NCI-H510A treated with DMSO at 0.1 percent for 48 hours (cell line): Measurements from ENCODE around the gene TRPV2.

ENCODE experiments used
- DNase-seq: peaks from one replicate; lab custom pipeline; 2025; lab: John Stamatoyannopoulos, UW

TRPV2 gene

DNA sequence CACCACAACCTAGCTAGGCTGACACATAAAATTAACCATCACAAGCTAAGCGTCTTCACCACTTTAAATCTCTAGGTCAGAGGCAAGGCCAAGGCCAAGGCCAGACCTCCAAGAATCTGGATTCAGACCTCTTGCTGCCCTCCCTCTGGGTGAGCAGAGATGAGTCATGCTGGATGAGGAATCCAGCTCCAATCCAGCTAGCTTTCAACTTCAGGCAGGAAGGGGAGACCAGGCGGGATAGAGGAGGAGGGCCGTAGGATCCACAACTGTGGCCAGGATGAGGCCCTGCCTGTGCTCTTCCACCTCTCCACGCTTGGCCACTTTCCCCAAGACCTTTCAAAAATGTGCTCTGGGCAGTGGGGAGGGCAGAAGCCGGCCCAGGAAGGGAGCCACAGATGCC is 61.9 kb downstream of the TRPV2 start:
- no peak for DNase-seq

DNA sequence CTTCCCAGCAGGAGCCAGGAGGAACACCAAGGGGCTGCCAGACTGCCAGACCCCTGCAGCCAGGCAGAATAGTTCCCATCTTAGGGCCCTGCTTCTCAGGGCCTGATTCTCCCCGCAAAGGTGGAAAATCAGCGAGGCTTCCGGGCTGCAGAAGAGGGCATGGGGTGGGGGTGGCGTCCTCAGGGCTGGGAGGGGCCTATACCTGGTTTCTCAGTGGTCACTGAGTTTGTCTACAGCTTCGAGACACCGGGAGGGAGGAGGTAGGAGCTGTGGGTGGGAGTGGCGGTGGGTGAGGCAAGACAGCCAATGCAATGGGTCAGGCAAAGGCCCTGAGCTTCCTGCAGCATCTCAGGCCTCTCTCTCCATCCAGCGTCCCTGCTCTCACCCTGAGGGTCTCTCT is 62.3 kb downstream of the TRPV2 start:
- no peak for DNase-seq

DNA sequence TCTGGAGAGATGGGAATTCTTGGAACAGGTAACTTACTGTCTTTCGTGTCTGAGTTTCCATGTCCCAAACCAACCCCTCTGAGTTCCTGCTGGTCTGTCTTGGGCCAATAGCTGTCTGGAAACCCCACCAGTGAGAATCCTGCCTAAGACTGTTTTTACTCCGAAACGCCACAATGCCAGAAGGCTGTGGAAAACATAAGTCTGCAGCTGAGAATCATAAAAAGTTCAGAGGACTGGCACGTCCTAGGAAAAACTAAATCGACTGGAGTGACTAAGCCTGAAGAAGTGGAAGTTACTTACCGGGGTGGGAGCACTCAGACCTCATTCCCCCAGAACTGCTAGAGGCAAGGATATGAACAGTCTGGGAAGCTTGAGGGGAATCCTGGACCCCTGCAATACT is 63.3 kb downstream of the TRPV2 start:
- no peak for DNase-seq

DNA sequence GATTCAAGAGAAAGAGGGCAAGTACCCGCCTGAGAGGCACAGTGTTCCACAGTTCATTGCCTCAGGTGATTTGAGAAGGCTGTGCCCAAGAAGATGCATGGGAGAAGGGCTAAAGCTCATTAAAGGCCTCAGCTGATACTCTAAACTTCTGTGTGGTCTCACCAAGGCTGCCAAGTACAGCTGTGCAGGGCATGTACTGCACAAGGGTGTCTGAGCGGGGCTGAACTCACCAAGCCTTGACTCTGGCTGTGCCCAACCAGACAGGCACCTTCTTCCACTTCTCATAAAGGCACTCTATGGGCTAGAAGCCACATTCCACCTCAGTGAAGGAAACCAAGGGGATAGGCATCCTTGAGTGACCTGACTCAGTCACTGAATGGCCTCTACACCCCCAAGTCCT is 63.9 kb downstream of the TRPV2 start:
- DNase-seq, result no peak

DNA sequence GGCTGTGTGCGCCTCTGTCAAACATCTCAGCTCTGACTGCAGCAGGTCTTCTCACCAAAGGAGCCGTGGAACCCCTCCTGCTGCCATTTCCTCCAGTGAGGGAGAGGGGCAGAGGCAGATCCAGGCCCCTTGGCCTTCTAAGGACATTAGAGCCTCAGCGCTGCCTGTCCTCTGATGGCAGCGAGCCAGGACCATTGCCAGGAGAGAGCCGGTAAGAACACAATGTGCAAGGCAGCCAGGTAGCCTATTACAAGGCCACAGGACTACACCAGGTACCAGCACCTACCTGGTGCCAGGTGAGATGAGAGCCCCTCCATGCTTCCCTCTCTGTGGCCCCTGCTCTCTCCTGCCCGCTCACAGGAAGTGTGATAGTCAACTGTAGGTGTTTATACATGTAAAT is 65.6 kb downstream of the TRPV2 start:
- DNase-seq, result no peak

DNA sequence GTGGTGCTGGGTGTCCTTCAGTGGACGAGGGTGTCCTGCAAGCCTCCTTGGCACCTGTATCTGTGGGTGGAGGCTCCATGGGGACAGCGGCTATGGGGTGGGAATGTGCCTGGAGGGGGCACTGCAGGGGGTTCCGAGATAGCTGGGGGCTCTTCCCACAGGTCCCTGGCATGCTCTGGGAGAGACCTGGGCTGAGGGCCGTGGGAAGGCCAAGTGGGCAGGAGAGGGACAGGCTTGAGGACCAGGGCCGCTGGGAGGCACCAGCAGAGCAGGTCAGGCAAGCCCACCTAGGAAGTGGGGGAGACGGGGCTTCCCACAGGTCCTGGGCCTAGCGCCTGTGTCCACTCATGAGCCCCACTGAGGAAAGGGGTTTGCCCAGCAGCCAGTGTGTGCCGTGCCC is 66.9 kb downstream of the TRPV2 start:
- DNase-seq, result no peak

DNA sequence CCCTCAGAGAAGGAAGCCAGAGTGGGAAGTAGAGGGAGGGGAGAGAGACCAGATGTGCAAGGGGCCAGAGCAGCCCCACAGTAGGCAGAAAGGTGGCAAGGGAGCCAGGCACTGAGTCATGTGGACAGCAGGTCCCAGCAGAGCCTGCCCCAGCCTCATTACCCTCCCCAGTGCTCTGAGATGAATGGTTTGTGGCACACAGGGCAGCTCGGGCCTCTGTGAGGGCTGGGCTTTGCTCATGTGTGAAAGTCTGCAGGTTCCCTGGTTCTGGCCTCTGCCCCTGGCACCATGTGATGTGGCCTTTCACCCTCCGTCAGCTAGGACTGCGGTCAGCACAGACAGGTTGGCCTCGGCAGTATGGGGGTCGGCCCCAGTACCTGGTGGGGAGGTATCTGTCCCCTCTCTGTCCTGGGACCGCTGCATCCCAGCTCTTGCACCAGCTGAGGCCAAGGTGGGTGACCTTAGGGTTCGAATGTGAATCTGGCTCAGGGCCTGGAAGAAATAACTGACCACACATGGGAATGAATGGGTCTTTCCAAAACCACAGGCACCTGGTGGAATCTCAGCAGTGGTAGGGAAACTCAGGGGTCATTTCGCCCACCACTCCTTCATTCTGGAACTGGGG is 67.8 kb downstream of the TRPV2 start:
- DNase-seq, result no peak

DNA sequence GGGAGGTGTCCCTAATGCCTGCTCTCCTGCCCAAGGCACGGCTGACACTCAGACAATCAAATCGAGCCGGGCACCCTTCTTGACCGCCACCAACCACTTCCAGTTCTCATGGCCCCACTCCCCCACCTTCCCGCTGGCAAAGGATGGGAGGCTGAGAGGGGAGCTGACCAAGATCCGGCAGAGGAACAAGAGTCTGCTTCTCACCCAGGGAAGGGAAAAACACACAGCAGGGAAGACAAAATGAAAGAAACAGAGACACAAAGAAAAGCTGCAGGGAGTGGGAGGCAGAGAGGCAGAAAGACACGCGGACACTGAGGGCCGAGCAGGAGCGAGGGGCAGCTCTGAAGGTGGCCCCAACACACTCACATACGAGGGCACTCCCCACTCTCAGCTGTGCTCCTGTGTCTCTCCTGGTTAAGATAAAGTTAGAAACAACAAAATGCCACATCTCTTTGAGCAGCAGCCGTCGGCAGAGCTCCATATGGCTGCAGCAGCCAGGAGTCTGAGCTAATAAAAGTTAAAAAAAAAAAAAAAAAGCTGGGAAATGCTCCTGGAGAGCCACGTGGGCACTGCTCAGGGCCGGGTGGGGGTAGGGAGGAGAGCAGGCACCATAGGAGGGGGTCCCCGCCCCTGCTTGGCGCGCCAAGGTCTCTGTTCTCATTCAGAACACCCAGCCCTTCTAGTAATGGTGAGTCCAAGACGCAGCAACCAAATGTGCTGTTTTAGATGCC is 69.2 kb downstream of the TRPV2 start:
- DNase-seq, result no peak
